Activated CD4-positive, CD25-positive, alpha-beta regulatory T cell (primary cell): Measurements from ENCODE around the gene NCAPD2.

ENCODE experiments used
- DNase-seq, 4 experiments: peaks; one replicate each; lab custom pipeline; 2025; lab: John Stamatoyannopoulos, UW

The NCAPD2 gene

DNA sequence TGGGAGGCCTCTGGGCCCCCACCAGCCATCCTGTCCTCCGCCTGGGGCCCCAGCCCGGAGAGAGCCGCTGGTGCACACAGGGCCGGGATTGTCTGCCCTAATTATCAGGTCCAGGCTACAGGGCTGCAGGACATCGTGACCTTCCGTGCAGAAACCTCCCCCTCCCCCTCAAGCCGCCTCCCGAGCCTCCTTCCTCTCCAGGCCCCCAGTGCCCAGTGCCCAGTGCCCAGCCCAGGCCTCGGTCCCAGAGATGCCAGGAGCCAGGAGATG, 39.7 kb downstream of the NCAPD2 start:
- DNase-seq, result no peak

DNA sequence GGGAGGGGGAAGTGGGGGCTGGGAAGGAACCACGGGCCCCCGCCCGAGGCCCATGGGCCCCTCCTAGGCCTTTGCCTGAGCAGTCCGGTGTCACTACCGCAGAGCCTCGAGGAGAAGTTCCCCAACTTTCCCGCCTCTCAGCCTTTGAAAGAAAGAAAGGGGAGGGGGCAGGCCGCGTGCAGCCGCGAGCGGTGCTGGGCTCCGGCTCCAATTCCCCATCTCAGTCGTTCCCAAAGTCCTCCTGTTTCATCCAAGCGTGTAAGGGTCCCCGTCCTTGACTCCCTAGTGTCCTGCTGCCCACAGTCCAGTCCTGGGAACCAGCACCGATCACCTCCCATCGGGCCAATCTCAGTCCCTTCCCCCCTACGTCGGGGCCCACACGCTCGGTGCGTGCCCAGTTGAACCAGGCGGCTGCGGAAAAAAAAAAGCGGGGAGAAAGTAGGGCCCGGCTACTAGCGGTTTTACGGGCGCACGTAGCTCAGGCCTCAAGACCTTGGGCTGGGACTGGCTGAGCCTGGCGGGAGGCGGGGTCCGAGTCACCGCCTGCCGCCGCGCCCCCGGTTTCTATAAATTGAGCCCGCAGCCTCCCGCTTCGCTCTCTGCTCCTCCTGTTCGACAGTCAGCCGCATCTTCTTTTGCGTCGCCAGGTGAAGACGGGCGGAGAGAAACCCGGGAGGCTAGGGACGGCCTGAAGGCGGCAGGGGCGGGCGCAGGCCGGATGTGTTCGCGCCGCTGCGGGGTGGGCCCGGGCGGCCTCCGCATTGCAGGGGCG, 40.2 kb downstream of the NCAPD2 start, which contains the start of gene GAPDH:
Gene GAPDH, plus strand, starts transcription at position 595 of the 772 bp plus-strand sequence. CDS start 316 bp downstream, outside the sequence.
- peak in 3 of 4 experiments; percentile 80 to 91 (median 81) for DNase-seq

DNA sequence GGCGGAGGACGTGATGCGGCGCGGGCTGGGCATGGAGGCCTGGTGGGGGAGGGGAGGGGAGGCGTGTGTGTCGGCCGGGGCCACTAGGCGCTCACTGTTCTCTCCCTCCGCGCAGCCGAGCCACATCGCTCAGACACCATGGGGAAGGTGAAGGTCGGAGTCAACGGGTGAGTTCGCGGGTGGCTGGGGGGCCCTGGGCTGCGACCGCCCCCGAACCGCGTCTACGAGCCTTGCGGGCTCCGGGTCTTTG, 40.7 kb downstream of the NCAPD2 start:
- peak in 2 of 4 experiments; percentile 83 to 91 for DNase-seq

DNA sequence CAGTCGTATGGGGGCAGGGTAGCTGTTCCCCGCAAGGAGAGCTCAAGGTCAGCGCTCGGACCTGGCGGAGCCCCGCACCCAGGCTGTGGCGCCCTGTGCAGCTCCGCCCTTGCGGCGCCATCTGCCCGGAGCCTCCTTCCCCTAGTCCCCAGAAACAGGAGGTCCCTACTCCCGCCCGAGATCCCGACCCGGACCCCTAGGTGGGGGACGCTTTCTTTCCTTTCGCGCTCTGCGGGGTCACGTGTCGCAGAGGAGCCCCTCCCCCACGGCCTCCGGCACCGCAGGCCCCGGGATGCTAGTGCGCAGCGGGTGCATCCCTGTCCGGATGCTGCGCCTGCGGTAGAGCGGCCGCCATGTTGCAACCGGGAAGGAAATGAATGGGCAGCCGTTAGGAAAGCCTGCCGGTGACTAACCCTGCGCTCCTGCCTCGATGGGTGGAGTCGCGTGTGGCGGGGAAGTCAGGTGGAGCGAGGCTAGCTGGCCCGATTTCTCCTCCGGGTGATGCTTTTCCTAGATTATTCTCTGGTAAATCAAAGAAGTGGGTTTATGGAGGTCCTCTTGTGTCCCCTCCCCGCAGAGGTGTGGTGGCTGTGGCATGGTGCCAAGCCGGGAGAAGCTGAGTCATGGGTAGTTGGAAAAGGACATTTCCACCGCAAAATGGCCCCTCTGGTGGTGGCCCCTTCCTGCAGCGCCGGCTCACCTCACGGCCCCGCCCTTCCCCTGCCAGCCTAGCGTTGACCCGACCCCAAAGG, 41.2 kb downstream of the NCAPD2 start:
- DNase-seq, result peak; percentile 39 to 62 (median 52)

- no peak for DNase-seq
Measured at GRCh38 chr12:6535697-6535946, 41.7 kb downstream of the NCAPD2 start.

DNA sequence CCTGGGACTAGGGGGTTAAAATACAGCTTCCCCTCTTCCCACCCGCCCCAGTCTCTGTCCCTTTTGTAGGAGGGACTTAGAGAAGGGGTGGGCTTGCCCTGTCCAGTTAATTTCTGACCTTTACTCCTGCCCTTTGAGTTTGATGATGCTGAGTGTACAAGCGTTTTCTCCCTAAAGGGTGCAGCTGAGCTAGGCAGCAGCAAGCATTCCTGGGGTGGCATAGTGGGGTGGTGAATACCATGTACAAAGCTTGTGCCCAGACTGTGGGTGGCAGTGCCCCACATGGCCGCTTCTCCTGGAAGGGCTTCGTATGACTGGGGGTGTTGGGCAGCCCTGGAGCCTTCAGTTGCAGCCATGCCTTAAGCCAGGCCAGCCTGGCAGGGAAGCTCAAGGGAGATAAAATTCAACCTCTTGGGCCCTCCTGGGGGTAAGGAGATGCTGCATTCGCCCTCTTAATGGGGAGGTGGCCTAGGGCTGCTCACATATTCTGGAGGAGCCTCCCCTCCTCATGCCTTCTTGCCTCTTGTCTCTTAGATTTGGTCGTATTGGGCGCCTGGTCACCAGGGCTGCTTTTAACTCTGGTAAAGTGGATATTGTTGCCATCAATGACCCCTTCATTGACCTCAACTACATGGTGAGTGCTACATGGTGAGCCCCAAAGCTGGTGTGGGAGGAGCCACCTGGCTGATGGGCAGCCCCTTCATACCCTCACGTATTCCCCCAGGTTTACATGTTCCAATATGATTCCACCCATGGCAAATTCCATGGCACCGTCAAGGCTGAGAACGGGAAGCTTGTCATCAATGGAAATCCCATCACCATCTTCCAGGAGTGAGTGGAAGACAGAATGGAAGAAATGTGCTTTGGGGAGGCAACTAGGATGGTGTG, 42.3 kb downstream of the NCAPD2 start:
- DNase-seq, result no peak

DNA sequence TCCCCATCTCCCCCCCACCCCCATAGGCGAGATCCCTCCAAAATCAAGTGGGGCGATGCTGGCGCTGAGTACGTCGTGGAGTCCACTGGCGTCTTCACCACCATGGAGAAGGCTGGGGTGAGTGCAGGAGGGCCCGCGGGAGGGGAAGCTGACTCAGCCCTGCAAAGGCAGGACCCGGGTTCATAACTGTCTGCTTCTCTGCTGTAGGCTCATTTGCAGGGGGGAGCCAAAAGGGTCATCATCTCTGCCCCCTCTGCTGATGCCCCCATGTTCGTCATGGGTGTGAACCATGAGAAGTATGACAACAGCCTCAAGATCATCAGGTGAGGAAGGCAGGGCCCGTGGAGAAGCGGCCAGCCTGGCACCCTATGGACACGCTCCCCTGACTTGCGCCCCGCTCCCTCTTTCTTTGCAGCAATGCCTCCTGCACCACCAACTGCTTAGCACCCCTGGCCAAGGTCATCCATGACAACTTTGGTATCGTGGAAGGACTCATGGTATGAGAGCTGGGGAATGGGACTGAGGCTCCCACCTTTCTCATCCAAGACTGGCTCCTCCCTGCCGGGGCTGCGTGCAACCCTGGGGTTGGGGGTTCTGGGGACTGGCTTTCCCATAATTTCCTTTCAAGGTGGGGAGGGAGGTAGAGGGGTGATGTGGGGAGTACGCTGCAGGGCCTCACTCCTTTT, 43.1 kb downstream of the NCAPD2 start:
- no peak for DNase-seq

- peak; percentile 63 to 79 (median 75) for DNase-seq
Measured at GRCh38 chr12:6537580-6538419, 43.9 kb downstream of the NCAPD2 start.

DNA sequence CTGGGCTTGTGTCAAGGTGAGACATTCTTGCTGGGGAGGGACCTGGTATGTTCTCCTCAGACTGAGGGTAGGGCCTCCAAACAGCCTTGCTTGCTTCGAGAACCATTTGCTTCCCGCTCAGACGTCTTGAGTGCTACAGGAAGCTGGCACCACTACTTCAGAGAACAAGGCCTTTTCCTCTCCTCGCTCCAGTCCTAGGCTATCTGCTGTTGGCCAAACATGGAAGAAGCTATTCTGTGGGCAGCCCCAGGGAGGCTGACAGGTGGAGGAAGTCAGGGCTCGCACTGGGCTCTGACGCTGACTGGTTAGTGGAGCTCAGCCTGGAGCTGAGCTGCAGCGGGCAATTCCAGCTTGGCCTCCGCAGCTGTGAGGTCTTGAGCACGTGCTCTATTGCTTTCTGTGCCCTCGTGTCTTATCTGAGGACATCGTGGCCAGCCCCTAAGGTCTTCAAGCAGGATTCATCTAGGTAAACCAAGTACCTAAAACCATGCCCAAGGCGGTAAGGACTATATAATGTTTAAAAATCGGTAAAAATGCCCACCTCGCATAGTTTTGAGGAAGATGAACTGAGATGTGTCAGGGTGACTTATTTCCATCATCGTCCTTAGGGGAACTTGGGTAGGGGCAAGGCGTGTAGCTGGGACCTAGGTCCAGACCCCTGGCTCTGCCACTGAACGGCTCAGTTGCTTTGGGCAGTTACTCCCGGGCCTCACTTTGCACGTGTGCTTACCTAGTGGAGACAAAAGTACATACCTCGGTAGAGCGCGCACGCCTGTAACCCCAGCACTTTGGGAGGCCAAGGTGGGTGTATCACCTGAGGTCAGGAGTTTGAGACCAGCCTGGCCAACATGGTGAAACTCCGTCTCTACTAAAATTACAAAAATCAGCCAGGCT, 44.8 kb downstream of the NCAPD2 start:
- DNase-seq, result no peak

DNA sequence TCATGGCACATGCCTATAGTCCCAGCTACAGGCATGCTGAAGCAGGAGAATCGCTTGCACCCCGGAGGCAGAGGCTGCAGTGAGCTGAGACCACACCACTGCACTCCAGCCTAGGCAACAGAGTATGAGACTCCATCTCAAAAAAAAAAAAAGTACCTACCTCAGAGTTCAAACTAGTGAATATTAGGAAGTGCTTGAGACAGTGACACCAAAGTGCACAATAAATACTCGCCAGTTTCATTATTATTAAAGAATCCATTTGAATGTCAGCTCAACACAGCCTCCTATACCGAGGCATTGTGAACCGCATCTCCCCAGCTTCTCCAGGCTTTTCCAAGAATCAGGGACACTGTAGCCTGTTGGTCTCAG, 45.4 kb downstream of the NCAPD2 start:
- DNase-seq, result no peak

DNA sequence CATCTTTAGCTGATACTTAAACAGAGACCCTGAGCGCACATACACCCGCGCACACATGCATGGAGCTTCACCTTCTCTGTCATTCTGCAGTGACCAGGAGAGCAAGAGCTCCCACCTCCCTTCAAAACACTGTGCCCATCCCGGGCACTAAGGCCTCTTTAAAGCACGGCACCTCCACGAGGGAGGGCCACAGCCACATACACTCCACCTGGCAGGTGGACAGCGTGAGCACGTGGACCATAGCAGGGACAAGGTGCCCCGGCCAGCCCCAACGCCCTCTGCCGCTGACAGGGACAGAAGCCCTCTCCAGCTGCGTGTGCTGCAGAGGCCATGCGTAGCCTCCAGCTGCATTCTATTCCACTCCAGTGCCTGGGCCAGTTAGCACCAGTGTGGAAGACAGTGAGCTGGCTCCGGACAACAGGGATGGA, 45.8 kb downstream of the NCAPD2 start:
- DNase-seq, result no peak

DNA sequence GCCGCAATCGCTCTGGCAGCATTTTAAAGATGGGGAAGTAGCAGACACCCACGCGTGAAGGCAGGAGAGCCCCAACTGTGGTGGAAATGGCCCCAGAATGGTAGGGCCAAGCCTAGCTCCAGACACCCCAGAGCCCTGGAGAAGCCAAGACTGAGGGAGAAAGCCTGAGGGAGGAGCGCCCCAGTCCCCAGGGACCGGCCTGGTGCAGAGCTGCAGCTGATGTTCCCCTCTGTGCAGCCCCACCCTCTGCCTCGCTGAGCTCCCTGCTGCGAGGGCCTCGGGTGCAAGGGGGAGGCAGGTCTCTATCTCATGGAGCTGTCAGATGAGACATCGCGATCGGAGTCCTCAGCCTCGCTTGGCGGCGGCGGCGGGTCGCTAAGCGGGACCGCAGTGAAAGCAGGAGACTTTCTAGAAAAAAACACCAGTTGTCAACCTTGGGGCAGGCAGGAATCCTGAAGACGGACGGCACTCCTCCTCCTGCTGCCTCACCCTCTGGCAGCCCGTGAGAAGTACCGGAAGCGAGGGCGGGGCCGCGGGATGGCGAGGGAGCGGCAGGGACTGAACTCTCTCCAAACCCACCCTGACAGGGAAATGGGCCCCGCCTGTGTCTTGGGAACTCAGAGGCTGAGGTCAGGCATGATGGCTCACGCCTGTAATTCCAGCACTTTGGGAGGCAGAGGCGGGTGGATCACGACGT, 46.4 kb downstream of the NCAPD2 start:
- peak in 2 of 4 experiments; percentile 21 to 23 for DNase-seq

- DNase-seq, result no peak
Measured at GRCh38 chr12:6541371-6542165, 47.7 kb downstream of the NCAPD2 start.

- no peak for DNase-seq
Measured at GRCh38 chr12:6542209-6543009, 48.5 kb downstream of the NCAPD2 start.

DNA sequence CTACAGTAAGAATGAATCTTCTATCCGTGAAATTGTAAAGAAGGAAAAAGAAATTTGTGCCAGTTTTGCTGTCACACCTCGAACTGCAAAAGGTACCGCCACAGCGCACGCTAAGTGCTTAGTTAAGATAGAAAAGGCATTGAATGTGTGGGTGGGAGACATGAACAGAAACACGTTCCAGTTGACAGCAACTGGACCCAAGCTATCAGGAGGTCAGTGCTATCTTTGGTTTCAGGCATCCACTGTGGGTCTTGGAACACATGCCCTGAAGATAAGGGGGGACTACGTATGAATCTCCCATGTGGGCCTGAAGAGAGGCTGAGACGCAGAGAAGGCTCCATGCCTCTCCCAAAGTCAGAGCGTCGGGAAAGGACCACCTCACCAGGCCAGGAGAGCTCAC, 52.1 kb downstream of the NCAPD2 start:
- DNase-seq, result no peak

DNA sequence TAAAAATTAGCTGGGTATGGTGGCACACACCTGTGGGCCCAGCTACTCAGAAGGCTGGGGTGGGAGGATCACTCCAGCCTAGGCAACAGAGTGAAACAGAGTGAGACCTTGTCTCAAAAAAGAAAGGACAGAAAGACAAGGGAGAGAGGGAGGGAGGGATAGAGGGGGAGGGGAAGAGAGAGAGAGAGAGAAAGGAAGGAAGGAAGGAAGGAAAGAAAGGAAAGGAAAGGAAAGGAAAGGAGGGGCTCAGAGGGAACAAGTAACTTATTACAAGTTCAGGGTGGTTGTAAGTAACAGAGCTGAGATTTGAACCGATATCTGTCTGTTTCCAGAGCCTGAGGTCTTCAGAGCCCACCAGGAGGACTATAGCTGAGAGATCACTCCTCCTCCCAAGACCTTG, 53.7 kb downstream of the NCAPD2 start:
- no peak for DNase-seq

GRCh38 chr12:6547987-6548386, 54.1 kb downstream of the NCAPD2 start:
- no peak for DNase-seq

GRCh38 chr12:6548556-6548955, 54.7 kb downstream of the NCAPD2 start:
- no peak for DNase-seq
